ENCODE results near the gene CFAP92. TPM values are rescaled to one million over a fixed set of nuclear protein-coding genes. Genes with fewer than 3 reads are reported as not detected.

Gene CFAP92, protein sequence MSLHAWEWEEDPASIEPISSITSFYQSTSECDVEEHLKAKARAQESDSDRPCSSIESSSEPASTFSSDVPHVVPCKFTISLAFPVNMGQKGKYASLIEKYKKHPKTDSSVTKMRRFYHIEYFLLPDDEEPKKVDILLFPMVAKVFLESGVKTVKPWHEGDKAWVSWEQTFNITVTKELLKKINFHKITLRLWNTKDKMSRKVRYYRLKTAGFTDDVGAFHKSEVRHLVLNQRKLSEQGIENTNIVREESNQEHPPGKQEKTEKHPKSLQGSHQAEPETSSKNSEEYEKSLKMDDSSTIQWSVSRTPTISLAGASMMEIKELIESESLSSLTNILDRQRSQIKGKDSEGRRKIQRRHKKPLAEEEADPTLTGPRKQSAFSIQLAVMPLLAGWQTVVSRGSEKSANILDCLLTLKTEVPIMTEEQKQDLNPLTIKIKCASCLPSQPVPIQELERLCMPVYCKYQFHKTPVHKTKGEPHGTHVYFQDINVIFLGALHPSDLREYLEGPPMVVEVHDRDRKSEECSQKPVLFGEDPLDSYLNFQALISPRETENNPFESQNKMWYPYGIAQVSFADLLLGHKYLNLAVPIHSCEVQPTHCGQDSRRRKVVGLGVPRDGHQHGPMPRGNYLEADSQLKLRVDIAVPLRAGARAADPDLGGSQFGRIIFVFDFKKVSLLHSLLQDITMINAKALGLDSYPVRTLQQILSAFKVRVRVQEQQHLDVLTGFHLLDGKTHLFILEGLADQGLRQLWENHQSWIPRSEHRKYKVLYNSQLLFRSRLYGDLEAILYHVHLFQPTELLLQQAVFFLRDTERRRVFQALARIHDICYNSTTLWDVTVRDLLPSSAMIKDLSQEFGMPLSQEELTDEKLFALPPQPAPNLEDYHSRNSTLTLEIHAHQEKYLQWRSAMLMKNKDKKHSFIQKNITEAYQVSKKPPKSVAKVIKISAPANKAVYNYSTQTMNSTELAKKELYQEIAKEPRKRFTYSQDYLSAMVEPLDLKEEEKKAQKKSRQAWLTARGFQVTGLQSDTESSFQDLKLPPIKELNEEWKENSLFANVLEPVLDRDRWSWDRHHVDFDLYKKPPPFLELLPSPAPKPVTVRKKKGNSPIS
- not detected for polyA plus RNA-seq

DNA sequence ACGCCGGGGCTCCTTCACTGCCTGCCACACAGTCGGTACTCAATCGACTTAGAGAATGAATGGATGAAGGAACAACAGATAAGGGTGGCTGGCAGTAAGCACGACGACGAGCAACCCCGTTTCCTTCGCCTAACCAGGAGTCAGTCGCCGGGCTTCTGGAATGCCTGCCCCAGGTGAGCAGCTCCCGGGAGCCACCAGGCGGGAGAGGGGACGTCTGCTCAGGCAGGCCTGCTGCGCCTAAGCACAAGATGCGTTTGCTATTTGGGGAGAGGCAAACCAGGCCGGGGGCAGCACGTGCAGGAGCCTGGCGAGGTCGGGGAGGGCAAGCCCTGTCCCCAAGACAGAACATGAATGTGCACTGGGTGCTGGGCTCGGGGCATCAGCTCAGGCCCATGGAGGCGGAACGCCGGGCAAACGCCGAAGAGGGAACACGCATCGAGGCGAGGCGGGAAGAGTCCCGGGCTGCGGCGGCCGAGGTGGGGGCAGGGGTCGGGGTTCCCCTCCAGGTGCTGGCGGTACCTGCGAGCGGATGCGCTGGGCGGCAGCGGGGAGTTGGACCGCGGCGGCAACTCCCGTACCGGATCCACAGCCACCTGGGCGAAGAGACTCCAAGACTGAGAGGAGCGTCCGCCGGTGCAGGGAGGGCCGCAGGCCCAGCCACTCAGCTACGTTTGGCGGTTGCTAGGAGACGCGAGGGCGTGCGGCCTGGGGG, at the start of gene CFAP92:
Gene CFAP92, minus strand, starts transcription at position 616 of the 712 bp plus-strand sequence. CDS start 772 bp downstream, outside the sequence.
- H3K4me1 Mint-ChIP-seq: peaks cover 6% of the 10 kb centered on the region in 2 donors
- peaks cover 2 to 9% (median 9%) of the 10 kb centered on the region in 3 donors for H3K27me3 Mint-ChIP-seq (ENCODE audit: low read depth in 3 of 3)
- H3K9me3 Mint-ChIP-seq: no peaks in the 10 kb centered on the region
- H3K36me3 Mint-ChIP-seq: no peaks in the 10 kb centered on the region
- H3K4me3 Mint-ChIP-seq: peak within 1 kb of the TSS; percentile 56 to 80 (median 73)
- DNase-seq: peak; percentile 86 to 88 (median 86)
- peak within 1 kb of the TSS in 5 of 6 donors; percentile 17 to 82 (median 64) for H3K27ac Mint-ChIP-seq

DNA sequence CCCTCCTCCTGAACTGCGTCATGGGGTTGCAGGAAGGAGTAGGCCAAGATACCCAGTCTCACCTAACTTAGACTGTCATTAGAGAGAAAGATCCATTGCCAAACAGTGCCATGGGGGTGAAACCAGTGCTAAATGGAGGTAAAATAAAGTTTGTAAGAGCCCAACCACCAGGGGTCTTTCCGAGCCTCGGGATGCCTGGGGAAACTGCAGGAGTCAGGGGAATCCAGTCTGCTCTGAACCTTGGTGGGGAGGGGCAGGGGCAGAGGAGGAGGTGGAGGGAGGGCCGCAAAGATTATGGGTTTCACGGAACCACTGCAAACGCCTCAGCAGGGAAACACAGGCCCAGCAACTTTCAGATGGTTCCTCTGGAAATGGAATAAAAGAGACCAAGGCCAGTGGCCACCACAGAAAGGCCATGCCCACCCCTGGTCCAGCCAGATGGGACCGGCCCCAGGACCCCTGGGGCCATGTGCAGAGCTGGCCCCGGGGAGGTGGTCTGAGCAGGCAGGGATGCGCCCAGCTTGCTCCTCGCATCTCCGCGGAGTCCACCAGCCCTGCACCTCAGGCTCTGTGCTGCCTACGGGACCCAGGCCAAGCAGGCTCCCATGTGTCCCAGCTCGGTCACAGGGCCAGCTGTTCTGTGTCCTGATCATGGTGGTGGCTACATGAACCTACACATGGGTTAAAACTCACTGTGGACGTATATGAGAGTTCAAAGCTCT, 46.9 kb upstream of the CFAP92 start:
- H3K27ac Mint-ChIP-seq: no peak overlapping the region
- DNase-seq: no peak
- no peaks in the 10 kb centered on the region for H3K36me3 Mint-ChIP-seq
- peaks cover 0 to 4% of the 10 kb centered on the region in 2 donors for H3K4me1 Mint-ChIP-seq
- peaks cover 3 to 15% (median 6%) of the 10 kb centered on the region in 3 donors for H3K27me3 Mint-ChIP-seq (ENCODE audit: low read depth in 3 of 3)
- H3K9me3 Mint-ChIP-seq: no peaks in the 10 kb centered on the region
- H3K4me3 Mint-ChIP-seq: no peak overlapping the region

DNA sequence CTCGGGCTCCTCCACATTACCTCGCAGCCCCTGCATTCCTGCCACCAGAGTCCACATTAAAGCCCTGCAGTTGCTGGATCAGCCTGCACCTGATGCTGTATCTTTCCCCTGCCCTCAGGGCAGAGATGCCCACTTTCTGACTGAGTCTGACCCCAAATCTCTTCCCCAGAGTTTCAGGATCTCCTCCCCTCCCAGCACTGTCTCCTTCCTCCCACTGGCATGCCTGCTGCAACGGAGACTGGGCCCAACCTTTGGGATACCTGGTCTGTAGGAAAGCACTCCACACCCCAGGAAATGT, 46.1 kb upstream of the CFAP92 start:
- H3K27me3 Mint-ChIP-seq (ENCODE audit: low read depth in 3 of 3): peaks cover 3 to 13% (median 6%) of the 10 kb centered on the region in 3 donors
- no peak overlapping the region for H3K4me3 Mint-ChIP-seq
- H3K4me1 Mint-ChIP-seq: peaks cover 0 to 3% of the 10 kb centered on the region in 2 donors
- H3K36me3 Mint-ChIP-seq: no peaks in the 10 kb centered on the region
- DNase-seq: no peak
- H3K9me3 Mint-ChIP-seq: no peaks in the 10 kb centered on the region
- peak overlapping the region in 1 of 6 donors; percentile 55 for H3K27ac Mint-ChIP-seq

DNA sequence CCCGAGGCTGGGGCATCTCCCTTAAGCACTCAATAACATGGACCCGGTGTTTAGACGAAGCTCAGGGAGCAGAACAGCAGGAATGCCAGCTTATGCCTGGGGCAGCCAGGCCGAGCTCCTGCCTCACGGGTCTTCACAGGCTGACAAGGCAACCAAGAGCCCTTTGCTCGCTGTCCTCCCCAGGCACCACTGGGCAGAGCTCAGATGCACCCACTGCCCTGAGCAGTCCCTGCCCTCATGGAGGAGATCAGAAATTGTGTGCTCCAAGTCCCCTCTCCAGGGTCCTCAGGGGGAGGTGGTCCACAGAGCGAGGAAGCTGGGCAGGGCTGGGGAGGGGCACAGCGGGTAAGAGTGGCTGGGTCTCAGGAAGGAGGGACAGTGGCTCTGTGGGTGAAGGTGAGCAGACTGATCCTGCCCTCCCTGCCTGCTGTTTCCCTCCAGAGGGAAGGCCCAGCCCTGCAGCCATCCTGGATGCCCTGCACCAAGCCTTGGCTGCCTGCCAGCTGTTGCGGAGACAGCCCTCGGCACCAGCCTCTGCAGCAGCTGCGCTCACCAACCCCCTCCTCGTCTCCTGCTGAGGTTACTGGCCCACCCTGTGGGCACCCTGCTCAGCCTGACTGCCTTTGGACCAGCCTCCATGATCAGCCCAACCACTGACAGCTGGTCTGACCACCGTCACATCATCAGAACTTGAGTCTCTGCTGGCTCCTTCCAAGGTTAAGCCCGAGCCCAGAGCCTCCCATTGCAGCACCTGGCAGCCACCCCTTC, 45.6 kb upstream of the CFAP92 start:
- Mint-ChIP-seq H3K27me3 (ENCODE audit: low read depth in 3 of 3) (peaks cover 3 to 8% (median 3%) of the 10 kb centered on the region in 3 donors), H3K9me3 (no peaks in the 10 kb centered on the region), H3K27ac (peak overlapping the region in 1 of 6 donors; percentile 55), H3K4me3 (no peak overlapping the region), H3K4me1 (no peaks in the 10 kb centered on the region), H3K36me3 (no peaks in the 10 kb centered on the region)
- no peak for DNase-seq

DNA sequence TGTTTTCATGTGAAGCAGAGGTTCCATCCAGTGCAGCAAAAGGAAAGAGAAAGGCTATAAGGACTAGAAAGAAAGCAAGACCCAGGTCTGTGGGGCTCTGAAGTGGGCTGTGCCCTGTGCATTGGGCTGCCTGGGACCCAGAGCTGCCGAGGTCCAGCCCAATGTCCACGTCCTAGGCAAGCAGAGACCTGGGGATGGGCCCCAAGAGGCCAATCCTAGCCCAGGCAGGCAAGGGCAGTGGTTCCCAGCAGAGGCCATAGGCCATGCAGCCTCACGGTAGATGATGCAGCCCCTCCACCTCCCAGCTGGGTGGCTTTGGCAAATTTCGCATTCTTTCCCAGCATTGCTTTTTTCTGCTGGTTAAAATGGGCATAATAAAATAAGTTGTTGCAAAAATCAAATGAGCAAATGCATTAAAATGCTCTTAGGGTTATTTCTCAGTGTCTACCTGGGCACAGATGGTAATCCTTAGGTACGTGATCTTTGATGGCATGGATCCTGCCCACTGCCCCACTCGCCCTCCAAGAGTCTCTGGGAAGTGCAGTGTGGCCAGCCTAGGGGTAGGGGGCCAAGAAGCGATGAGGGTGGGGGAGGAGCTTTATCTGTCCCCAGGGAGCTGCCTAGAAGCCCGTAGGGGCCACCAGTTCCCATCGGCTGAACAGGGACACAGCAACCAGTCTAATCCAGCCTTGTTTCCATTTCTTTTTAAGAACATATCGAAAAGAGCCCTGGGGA, 44.4 kb upstream of the CFAP92 start:
- Mint-ChIP-seq H3K4me1 (no peaks in the 10 kb centered on the region), H3K36me3 (no peaks in the 10 kb centered on the region), H3K27me3 (ENCODE audit: low read depth in 3 of 3) (peaks cover 1 to 8% (median 3%) of the 10 kb centered on the region in 3 donors), H3K4me3 (no peak overlapping the region), H3K27ac (no peak overlapping the region), H3K9me3 (no peaks in the 10 kb centered on the region)
- no peak for DNase-seq

DNA sequence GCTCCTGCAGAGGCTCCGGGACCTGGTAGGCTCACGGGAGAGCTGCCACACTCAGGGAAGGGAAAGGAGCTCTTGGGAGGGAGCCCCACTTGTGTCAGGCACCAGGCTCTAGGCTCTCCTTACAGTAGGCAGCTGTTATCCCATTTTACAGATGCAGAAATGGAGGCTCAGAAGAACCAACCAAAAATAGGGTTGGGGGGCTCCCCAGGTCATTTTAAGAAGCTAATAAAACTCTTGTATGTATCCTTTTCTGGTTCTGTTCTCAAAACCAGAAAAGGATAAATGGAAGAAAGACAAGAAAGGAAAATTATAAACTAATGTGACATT, 43.2 kb upstream of the CFAP92 start:
- Mint-ChIP-seq H3K27ac (no peak overlapping the region), H3K36me3 (no peaks in the 10 kb centered on the region), H3K4me3 (no peak overlapping the region), H3K4me1 (no peaks in the 10 kb centered on the region), H3K27me3 (ENCODE audit: low read depth in 3 of 3) (peaks cover 1 to 7% (median 3%) of the 10 kb centered on the region in 3 donors), H3K9me3 (no peaks in the 10 kb centered on the region)
- DNase-seq: no peak

DNA sequence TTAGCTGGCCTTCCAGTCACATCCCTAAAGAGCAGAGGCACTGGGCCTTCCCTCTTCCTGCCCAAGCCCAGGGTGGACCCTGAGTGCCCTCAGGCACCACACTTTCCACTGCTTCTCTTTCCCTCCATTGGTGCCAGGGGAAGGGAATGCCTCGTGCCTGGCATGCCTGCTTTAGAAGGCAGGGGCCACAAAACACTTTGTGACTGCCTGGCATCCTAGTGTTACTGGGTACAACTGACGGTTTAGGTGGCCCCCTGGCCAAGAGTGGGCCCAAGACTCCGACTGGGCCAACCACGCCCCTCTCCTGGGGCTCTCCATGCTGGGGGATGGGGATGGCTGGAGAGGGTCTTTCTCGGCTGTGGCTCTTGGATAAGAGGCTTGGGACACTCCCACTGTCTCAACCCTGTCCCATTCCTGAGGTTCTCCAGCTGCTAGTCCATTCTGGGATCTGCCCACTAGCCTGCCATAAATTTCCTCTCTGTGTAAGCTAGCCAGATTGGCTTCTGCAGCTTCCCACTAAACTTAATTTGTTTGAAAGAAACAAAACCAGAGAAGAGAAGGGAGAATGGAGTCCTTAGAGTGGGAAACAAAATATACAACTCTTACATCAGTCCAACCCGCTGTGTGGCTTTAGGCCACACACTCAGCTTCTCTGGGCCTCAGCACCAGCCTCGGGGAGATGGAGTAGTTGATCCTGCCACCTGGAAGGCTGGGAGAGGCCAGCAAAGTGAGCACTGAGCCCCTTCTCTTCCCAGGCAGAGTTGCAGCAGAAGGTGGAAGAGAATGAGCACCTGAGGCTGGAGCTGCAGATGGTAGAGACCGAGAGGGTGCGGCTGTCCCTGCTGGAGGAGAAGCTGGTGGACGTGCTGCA, 42.6 kb upstream of the CFAP92 start:
- H3K9me3 Mint-ChIP-seq: no peaks in the 10 kb centered on the region
- H3K36me3 Mint-ChIP-seq: no peaks in the 10 kb centered on the region
- DNase-seq: no peak
- no peaks in the 10 kb centered on the region for H3K4me1 Mint-ChIP-seq
- peaks cover 1 to 3% (median 2%) of the 10 kb centered on the region in 3 donors for H3K27me3 Mint-ChIP-seq (ENCODE audit: low read depth in 3 of 3)
- H3K4me3 Mint-ChIP-seq: no peak overlapping the region
- H3K27ac Mint-ChIP-seq: no peak overlapping the region

DNA sequence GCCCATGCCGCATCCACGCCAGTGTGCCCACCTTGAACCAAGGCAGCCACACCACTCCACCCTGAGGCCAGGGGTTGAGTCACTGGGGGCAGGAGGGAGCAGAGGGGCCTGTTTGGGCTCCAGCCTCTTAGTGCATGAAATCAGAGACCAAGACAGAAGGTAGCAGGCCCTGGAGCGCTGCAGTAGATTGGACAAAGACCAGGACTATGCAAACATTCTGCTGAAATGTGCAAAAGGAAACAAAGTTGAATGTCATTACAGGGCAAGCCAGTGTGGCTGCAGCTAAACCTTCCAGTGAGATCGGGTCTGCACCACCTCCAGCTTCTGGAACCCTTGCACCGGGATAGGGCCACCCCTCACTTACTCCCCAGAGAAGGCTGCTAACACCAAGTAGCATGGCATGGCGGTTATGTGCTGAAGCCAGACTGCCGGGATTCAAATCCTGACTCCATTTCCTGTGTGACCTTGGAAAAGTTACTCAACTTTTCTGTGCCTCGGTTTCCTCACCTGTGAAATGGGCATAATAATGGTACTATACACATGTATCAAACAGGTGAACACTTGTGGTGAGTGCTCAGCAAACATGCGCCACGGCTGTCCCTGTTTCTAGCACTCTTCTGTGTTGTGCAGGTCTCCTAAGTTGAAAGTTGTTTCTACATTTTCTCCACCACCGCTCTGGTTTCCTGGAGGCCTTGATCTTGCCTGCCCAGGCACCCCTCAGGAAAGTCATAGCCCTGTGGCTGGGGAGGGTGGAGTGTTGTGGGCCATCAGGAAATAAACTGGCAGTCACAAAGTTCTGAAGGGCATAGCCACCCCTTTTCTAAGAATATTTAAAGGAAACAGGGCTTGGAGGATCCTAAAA, 41.7 kb upstream of the CFAP92 start:
- Mint-ChIP-seq H3K4me3 (no peak overlapping the region), H3K9me3 (no peaks in the 10 kb centered on the region), H3K4me1 (no peaks in the 10 kb centered on the region), H3K27me3 (ENCODE audit: low read depth in 3 of 3) (peaks cover 0 to 3% (median 2%) of the 10 kb centered on the region in 3 donors), H3K27ac (peak overlapping the region in 3 of 6 donors; percentile 23 to 57 (median 53)), H3K36me3 (no peaks in the 10 kb centered on the region)
- DNase-seq: no peak

DNA sequence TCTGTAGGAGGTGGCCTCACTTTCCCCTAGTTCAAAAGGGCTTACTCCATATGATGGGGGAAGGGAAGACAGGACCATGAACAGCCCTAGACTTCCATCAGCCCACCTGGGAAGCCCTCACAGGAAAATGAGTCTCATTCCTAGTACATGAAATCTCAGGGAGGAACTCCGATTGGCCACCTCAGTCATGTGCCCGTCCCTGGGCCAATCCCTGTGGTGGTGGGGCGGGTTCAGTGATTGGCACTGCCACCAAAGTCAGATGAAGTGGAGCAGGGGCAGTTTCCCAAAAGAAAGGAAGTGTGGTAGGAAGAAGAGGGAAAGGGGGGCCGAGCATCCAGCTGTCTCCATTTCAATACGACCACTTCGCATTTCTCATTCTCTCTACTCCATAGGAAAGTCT, 40.8 kb upstream of the CFAP92 start:
- peaks cover 0 to 3% (median 2%) of the 10 kb centered on the region in 3 donors for H3K27me3 Mint-ChIP-seq (ENCODE audit: low read depth in 3 of 3)
- H3K4me1 Mint-ChIP-seq: no peaks in the 10 kb centered on the region
- no peaks in the 10 kb centered on the region for H3K36me3 Mint-ChIP-seq
- no peak for DNase-seq
- H3K4me3 Mint-ChIP-seq: no peak overlapping the region
- H3K27ac Mint-ChIP-seq: no peak overlapping the region
- H3K9me3 Mint-ChIP-seq: no peaks in the 10 kb centered on the region

DNA sequence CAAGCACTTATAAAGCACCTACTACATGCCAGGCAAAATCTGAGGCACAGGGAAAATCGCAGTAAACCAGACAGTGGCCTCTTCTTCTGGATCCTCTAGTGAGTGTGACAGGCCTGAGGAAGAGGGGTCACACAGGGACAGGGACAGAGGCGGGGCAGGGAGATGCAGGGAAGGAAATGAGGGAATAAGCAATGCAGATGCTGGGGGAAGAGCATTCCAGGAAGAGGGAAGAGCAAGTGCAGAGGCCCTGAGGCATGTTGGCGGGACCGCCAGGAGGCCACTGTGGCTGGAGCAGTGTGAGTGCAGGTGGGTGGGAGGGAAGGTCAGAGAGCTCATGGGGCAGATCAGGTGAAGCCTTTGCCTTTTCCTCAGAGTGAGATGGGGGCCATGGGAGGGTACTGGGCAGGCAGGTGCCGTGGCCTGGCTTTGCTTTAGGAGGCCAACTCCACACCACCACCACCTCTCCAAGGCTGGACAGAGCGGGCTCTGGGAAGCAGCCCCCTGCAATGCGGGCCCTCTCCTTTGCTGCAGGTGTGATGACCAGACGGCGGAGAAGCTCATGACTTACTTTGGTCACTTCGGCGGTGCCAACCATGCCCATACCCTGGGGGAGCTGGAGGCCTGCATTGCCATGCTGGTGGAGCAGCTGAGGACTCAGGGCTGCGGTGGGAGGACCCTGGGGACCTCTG, 39.9 kb upstream of the CFAP92 start:
- Mint-ChIP-seq H3K36me3 (no peaks in the 10 kb centered on the region), H3K27me3 (ENCODE audit: low read depth in 3 of 3) (peaks cover 2 to 4% (median 3%) of the 10 kb centered on the region in 3 donors), H3K9me3 (no peaks in the 10 kb centered on the region), H3K4me1 (no peaks in the 10 kb centered on the region), H3K4me3 (no peak overlapping the region), H3K27ac (no peak overlapping the region)
- DNase-seq: no peak

Measured in immature natural killer cell (primary cell).